Lower leg skin (tissue), 4 donors: Measurements from ENCODE around the gene FAM53A. TPM values are rescaled to one million over a fixed set of nuclear protein-coding genes. Genes with fewer than 3 reads are reported as not detected.

Source experiments
- DNase-seq, 2 donors: peaks; one replicate each; pipeline ENCODE4 v3.0.0-alpha.2; 2019; ENCODE audit warnings: low spot score in 2 of 2
- H3K4me3 ChIP-seq: fragments of 200-600 bp; sonication (generic); 2 replicates; pipeline ENCODE4 v1.5.1; 2017; ENCODE audit warnings: mild to moderate bottlenecking, low read depth; ENCODE audit not compliant: poor library complexity, severe bottlenecking
- POLR2A ChIP-seq, 2 donors: fragments of 450-650 bp; IDR thresholded peaks; one replicate each; pipeline ENCODE4 v1.6.1; 2016 to 2017; ENCODE audit warnings: antibody characterized with exemption in 2 of 2, mild to moderate bottlenecking in 1 of 2, moderate library complexity in 1 of 2
- WGBS, 2 donors: methylation state at CpG; one replicate each; pipeline ENCODE4 v1.1.5; 2018; 5-methylcytosine and 5-hydroxymethylcytosine counted together
- intact Hi-C: fragments of 100-400 bp; cut with DNase I; formaldehyde crosslinking; loops from one replicate; pipeline ENCODE4 v1.15.0; 2023; ENCODE audit warnings: low total_unique reads
- total RNA-seq, 4 donors: library from RNA; depleted of rRNA; stranded (reverse); fragments of >200 nt; gene quantifications; one replicate each; pipeline ENCODE4 v1.1.0, GENCODE V29; 2016
- TF ChIP-seq, protein P1 (sequence below), 3 donors: fragments of 450-650 bp; IDR thresholded peaks; one replicate each; pipeline ENCODE4 v1.5.1; 2016; ENCODE audit warnings: antibody characterized with exemption in 3 of 3, mild to moderate bottlenecking in 3 of 3, moderate library complexity in 2 of 3

FAM53A gene
- total RNA-seq, 4 donors from 2014 or later, result 1.2 to 7.5 (median 3.7) TPM

DNA sequence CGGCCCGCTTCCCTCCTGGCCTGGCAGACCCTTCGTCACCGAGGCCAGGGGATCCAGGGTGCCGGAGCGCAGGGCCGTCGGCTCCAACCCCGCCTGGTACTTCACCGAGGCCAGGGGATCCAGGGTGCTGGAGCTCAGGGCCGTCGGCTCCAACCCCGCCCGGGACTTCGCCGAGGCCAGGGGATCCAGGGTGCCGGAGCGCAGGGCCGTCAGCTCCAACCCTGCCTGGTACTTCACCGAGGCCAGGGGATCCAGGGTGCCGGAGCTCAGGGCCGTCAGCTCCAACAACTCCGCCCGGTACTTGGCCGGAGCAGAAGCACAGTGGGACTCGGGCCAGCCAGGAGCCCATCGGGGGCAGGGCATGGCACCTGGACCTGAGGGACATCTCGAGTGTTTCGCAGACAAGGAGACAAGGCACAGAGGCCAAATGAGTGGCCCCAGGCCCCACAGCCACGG lies 85.1 kb downstream of the FAM53A start:
- WGBS, 2 donors, result 75 to 80% methylated on average over 29 to 30 of the region's 30 CpGs
- intact Hi-C loops, result no loop called here
- H3K4me3 ChIP-seq, result no peak overlapping the region
- no peak for DNase-seq
- TF ChIP-seq, protein P1, sequence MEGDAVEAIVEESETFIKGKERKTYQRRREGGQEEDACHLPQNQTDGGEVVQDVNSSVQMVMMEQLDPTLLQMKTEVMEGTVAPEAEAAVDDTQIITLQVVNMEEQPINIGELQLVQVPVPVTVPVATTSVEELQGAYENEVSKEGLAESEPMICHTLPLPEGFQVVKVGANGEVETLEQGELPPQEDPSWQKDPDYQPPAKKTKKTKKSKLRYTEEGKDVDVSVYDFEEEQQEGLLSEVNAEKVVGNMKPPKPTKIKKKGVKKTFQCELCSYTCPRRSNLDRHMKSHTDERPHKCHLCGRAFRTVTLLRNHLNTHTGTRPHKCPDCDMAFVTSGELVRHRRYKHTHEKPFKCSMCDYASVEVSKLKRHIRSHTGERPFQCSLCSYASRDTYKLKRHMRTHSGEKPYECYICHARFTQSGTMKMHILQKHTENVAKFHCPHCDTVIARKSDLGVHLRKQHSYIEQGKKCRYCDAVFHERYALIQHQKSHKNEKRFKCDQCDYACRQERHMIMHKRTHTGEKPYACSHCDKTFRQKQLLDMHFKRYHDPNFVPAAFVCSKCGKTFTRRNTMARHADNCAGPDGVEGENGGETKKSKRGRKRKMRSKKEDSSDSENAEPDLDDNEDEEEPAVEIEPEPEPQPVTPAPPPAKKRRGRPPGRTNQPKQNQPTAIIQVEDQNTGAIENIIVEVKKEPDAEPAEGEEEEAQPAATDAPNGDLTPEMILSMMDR (IDR thresholded peaks at IDR 0.05), result no peak
- no peak for TF ChIP-seq POLR2A (IDR thresholded peaks at IDR 0.05)

DNA sequence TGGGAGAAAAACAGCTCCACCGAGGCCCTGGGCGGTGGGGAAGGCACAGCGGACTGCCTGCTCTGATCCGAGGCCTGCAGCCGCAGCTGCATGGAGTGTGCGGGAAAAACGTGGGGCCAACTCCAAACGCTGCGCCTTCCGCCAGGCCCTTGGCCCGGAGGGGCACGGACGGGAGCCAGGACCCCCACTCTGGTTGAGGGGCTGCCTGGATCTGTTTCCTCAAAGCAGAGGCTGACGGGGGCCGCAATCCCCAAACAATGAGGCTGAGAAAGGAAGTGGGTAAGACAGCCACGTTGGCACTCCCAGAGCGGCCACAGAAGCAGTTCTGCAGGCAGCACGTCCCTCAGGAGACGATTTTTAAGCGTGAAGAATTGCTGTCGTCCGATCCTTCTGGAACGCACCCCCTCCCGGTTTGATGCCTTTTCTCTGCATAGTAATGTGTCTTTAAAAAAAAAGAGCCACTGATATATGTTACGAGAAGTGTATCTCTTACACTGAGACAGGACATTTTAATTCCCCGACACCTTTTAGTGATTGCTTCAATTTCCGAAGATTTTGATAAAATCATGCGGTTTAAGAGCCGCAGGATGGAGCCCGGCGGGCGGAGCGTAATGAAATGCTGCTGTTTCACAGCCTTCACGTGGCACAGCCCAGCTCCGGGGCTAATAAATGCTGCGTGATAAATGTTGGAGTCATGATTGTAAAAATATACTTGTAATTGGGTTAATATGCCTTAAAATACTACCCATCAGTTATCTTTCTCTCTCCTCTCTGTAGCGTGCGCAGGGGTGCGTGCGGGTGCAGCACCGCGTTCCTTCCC lies 85.7 kb downstream of the FAM53A start:
- no peak for TF ChIP-seq POLR2A (IDR thresholded peaks at IDR 0.05)
- TF ChIP-seq, protein P1 (IDR thresholded peaks at IDR 0.05), result no peak
- intact Hi-C loops, result no loop called here
- 86 to 88% methylated on average over 42 of the region's 42 CpGs for WGBS, 2 donors
- no peak overlapping the region for H3K4me3 ChIP-seq
- no peak for DNase-seq

DNA sequence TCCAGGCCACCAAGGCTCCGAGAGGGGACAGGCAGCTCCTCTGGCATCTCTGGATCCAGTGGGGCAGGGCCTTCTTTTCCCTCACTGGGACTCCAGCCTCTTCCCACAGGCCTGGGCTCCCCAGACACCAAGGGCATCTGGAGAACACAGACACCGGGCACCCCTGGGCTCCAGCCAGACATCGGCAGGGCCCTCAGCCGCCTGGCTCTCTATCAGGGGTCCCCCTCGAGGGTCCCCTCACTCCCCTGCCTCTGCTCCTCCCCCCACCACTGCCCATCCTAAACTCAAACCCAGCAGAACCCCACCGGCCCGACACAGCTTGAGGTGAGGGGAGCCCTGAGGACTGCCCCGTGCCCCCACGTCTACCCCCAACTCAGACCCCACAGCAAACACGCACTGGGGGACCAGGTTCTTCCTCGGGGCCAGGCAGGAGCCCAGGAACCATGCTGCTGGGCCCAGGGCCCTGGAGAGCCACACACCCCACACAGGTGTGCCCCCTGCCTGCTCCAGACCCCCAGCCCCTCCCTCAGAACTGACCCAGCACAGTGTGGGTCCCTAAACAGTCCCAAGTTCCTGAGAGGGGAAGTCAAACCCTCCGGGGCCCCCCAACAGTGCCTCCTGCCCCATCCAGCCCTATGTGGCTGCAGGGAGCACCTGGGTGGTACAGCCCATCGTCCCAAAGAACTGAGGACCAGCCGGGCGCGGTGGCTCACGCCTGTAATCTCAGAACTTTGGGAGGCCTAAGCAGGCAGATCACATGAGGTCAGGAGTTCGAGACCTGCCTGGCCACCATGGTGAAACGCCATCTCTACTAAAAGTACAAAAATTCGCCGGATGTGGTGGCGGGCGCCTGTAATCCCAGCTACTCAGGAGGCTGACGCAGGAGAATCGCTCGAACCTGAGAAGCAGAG lies 86.8 kb downstream of the FAM53A start:
- no peak overlapping the region for H3K4me3 ChIP-seq
- 90 to 95% methylated on average over 24 to 26 of the region's 26 CpGs for WGBS, 2 donors
- intact Hi-C loops, result no loop called here
- TF ChIP-seq POLR2A (IDR thresholded peaks at IDR 0.05), result no peak
- TF ChIP-seq, protein P1 (IDR thresholded peaks at IDR 0.05), result no peak
- no peak for DNase-seq

DNA sequence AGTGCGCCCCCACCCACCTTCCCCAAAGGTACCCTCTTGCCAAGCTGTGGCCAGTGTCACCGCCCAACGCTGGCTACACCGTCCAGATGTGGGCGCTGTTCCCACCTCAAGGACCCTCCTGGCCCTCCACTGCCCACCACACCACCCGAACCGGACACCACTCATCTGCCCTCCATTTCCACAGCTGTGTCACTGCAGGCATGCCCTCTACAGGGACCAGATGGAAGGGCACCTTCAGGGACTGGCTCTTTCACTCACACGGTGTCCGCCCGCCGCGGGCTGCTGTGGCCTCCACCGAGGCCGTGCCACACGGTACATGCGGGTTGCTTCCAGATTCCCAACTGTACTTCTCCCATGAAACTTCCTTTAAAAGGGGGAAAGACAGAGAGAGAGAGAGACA lies 87.7 kb downstream of the FAM53A start:
- WGBS, 2 donors, result 85 to 88% methylated on average over 16 of the region's 16 CpGs
- intact Hi-C loops, result no loop called here
- TF ChIP-seq, protein P1 (IDR thresholded peaks at IDR 0.05), result no peak
- no peak for TF ChIP-seq POLR2A (IDR thresholded peaks at IDR 0.05)
- no peak overlapping the region for H3K4me3 ChIP-seq
- DNase-seq, result no peak

DNA sequence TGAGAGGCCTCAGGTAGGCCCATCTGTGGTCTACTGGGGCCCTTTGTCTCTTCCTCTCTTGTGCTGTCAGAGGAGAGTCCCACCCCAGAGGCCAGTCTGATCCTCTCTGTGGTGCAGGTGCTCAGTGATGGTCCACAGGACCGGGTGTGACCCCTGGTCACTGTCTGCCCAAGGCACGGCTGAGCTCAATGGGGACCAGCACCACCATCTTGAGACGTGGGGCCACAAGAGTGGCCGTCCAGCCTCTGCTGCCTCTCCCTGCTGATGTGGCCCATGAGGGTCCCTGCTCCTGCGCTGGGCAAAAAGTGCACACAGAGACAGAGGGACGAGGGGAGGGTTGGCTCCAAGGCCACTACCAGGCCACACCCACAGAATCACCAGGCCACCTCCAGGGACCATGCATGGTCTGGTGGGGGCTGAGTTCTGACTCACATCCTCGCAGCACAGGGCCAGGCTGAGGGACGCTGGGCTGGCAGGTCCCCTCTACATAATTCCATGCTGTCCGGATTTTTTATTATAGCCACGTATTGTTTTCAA lies 88.3 kb downstream of the FAM53A start:
- no peak overlapping the region for H3K4me3 ChIP-seq
- DNase-seq, result no peak
- WGBS, 2 donors, result 85 to 92% methylated on average over 8 to 10 of the region's 10 CpGs
- TF ChIP-seq, protein P1 (IDR thresholded peaks at IDR 0.05), result no peak
- TF ChIP-seq POLR2A (IDR thresholded peaks at IDR 0.05), result no peak
- intact Hi-C loops, result no loop called here
